HepG2 (cell line): ENCODE measurements around the gene SSNA1. TPM values are rescaled to one million over a fixed set of nuclear protein-coding genes. Genes with fewer than 3 reads are reported as not detected.

Experiments
- BCL6 ChIP-seq: IDR thresholded peaks from 2 replicates; pipeline ENCODE4 v1.6.1; 2016; ENCODE audit warnings: missing genetic modification reagents, missing compliant biosample characterization
- BORCS8-MEF2B ChIP-seq: sonication (generic); formaldehyde crosslinking; IDR thresholded peaks from 2 replicates; pipeline ENCODE4 v1.8.0; 2022; ENCODE audit warnings: mild to moderate bottlenecking, missing genetic modification reagents
- CEBPG ChIP-seq: IDR thresholded peaks from 2 replicates; pipeline ENCODE4 v1.6.1; 2016
- FIP1L1 ChIP-seq: fragments of 200-400 bp; formaldehyde crosslinking; IDR thresholded peaks from 2 replicates; pipeline ENCODE4 v1.6.1; 2018; ENCODE audit warnings: low read depth, mild to moderate bottlenecking, low read length, moderate library complexity, borderline replicate concordance; ENCODE audit not compliant: insufficient read depth
- GATAD1 ChIP-seq: IDR thresholded peaks from 2 replicates; pipeline ENCODE4 v1.6.1; 2016; ENCODE audit warnings: missing genetic modification reagents, missing compliant biosample characterization
- KDM4B ChIP-seq: sonication (generic); formaldehyde crosslinking; IDR thresholded peaks from 2 replicates; pipeline ENCODE4 v1.4.0; 2020; ENCODE audit warnings: missing genetic modification reagents
- KDM5A ChIP-seq: fragments of 200-600 bp; sonication (generic); IDR thresholded peaks from 2 replicates; pipeline ENCODE4 v1.7.0; 2018; ENCODE audit warnings: antibody characterized with exemption, mild to moderate bottlenecking, low read length, borderline replicate concordance
- KLF13 ChIP-seq: sonication (generic); formaldehyde crosslinking; IDR thresholded peaks from 2 replicates; pipeline ENCODE4 v1.4.0; 2020; ENCODE audit warnings: mild to moderate bottlenecking, missing genetic modification reagents
- MEIS1 ChIP-seq: sonication (generic); formaldehyde crosslinking; IDR thresholded peaks from 2 replicates; pipeline ENCODE4 v1.9.0; 2021; ENCODE audit warnings: mild to moderate bottlenecking, missing genetic modification reagents, moderate library complexity, borderline replicate concordance
- NCOR1 ChIP-seq: fragments of 200-600 bp; sonication (generic); IDR thresholded peaks from 2 replicates; pipeline ENCODE4 v1.7.0; 2017; ENCODE audit warnings: antibody characterized with exemption, low read length, borderline replicate concordance
- NR1H2 ChIP-seq: sonication (generic); formaldehyde crosslinking; IDR thresholded peaks from 2 replicates; pipeline ENCODE4 v1.8.1; 2022; ENCODE audit warnings: low read depth, missing genetic modification reagents, borderline replicate concordance
- REL ChIP-seq: sonication (generic); formaldehyde crosslinking; conservative IDR thresholded peaks from 2 replicates; pipeline ENCODE4 v1.8.0; 2022; ENCODE audit warnings: mild to moderate bottlenecking, missing genetic modification reagents, moderate library complexity
- REPIN1 ChIP-seq: sonication (generic); formaldehyde crosslinking; IDR thresholded peaks from 2 replicates; pipeline ENCODE4 v1.8.0; 2022; ENCODE audit warnings: missing genetic modification reagents, low read depth, mild to moderate bottlenecking, borderline replicate concordance
- RFX3 ChIP-seq: IDR thresholded peaks from 2 replicates; pipeline ENCODE4 v1.6.1; 2016; ENCODE audit warnings: missing biosample characterization, missing genetic modification reagents
- SAFB2 ChIP-seq: sonication (generic); formaldehyde crosslinking; IDR thresholded peaks from 2 replicates; pipeline ENCODE4 v1.5.1; 2020; ENCODE audit warnings: missing genetic modification reagents, low read depth, mild to moderate bottlenecking, borderline replicate concordance
- SNAI1 ChIP-seq: sonication (generic); formaldehyde crosslinking; IDR thresholded peaks from 2 replicates; pipeline ENCODE4 v1.5.0; 2020; ENCODE audit warnings: mild to moderate bottlenecking, missing genetic modification reagents, borderline replicate concordance
- TAF1 ChIP-seq: sonication (generic); formaldehyde crosslinking; IDR thresholded peaks from 2 replicates; pipeline ENCODE4 v1.4.0; 2020; ENCODE audit warnings: missing genetic modification reagents
- YY1 ChIP-seq: IDR thresholded peaks from 2 replicates; pipeline ENCODE4 v1.6.1; 2011; ENCODE audit warnings: low read length, low read depth, moderate library complexity, mild to moderate bottlenecking; ENCODE audit not compliant: insufficient read depth, insufficient replicate concordance
- ZNF629 ChIP-seq: sonication (generic); formaldehyde crosslinking; conservative IDR thresholded peaks from 2 replicates; pipeline ENCODE4 v1.5.0; 2020; ENCODE audit warnings: missing genetic modification reagents
- ZNF737 ChIP-seq: sonication (generic); formaldehyde crosslinking; IDR thresholded peaks from 2 replicates; pipeline ENCODE4 v1.5.0; 2020; ENCODE audit warnings: missing genetic modification reagents, mild to moderate bottlenecking, borderline replicate concordance
- ZSCAN30 ChIP-seq: sonication (generic); formaldehyde crosslinking; IDR thresholded peaks from 2 replicates; pipeline ENCODE4 v1.5.0; 2020; ENCODE audit warnings: mild to moderate bottlenecking, missing genetic modification reagents
- polyA plus RNA-seq, 8 experiments: library from polyadenylated mRNA; depleted of rRNA in 3 of 8; stranded (reverse) in 7 of 8; unstranded in 1 of 8; fragments of >200 nt; fragmentation: Illumina TruSeq in 4 of 8; extraction: Trizol in 4 of 8; gene quantifications; 2 replicates each; pipeline versions ENCODE4 v1.2.1 to v1.2.3, GENCODE V29; 2011 to 2016; ENCODE audit warnings: low read depth in 4 of 8, missing spikeins in 1 of 8, mixed read lengths in 1 of 8; ENCODE audit not compliant: insufficient read depth in 1 of 8
- total RNA-seq, 5 experiments: library from RNA; depleted of rRNA; stranded (reverse); fragments of >200 nt; fragmentation: Illumina TruSeq; extraction: Trizol; gene quantifications; 2 replicates each; pipeline ENCODE4 v1.2.3, GENCODE V29; 2016; ENCODE audit warnings: low read depth in 1 of 5
- TF ChIP-seq, protein P1 (sequence below): sonication (generic); formaldehyde crosslinking; IDR thresholded peaks from 2 replicates; pipeline ENCODE4 v1.4.0; 2020; ENCODE audit warnings: missing genetic modification reagents
- TF ChIP-seq, protein P2 (sequence below): sonication (generic); formaldehyde crosslinking; IDR thresholded peaks from 2 replicates; pipeline ENCODE4 v1.4.0; 2020; ENCODE audit warnings: missing genetic modification reagents; ENCODE audit errors: not compliant biosample characterization
- TF ChIP-seq, protein P3 (sequence below): sonication (generic); formaldehyde crosslinking; IDR thresholded peaks from 2 replicates; pipeline ENCODE4 v1.5.0; 2020; ENCODE audit warnings: missing genetic modification reagents

Gene SSNA1
- total and polyA plus RNA-seq, 2 of the 13 experiments (the other 11 are each of a cell fraction or from before 2014, with no cell fraction given) = 35.9 to 49.4 TPM

DNA sequence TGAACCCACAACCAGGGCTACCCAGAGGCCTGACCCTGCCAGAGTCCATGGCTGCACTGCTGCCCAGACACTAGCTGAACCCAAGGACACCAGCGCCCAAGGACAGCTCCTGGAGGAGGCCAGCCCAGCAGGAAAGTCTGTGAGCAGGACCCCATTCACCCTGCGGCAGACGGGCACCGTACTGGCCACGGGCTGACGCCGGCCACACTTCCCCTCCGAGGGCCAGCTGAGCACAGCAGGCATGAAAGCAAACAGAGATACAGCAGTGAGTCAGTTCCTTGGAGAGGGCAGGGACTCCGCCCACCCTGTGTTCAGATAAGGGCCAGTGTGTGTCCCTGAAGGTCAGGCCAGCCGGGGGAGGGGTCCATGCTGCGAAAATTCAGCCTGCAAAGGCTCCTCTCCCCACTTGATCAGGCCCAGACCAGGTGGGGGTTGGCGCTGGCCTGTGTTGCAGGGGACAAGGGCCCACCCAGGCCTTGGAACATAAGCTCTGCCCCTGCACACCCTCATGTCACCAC is 30.3 kb downstream of the SSNA1 start (continued):
- TF ChIP-seq, protein P1, sequence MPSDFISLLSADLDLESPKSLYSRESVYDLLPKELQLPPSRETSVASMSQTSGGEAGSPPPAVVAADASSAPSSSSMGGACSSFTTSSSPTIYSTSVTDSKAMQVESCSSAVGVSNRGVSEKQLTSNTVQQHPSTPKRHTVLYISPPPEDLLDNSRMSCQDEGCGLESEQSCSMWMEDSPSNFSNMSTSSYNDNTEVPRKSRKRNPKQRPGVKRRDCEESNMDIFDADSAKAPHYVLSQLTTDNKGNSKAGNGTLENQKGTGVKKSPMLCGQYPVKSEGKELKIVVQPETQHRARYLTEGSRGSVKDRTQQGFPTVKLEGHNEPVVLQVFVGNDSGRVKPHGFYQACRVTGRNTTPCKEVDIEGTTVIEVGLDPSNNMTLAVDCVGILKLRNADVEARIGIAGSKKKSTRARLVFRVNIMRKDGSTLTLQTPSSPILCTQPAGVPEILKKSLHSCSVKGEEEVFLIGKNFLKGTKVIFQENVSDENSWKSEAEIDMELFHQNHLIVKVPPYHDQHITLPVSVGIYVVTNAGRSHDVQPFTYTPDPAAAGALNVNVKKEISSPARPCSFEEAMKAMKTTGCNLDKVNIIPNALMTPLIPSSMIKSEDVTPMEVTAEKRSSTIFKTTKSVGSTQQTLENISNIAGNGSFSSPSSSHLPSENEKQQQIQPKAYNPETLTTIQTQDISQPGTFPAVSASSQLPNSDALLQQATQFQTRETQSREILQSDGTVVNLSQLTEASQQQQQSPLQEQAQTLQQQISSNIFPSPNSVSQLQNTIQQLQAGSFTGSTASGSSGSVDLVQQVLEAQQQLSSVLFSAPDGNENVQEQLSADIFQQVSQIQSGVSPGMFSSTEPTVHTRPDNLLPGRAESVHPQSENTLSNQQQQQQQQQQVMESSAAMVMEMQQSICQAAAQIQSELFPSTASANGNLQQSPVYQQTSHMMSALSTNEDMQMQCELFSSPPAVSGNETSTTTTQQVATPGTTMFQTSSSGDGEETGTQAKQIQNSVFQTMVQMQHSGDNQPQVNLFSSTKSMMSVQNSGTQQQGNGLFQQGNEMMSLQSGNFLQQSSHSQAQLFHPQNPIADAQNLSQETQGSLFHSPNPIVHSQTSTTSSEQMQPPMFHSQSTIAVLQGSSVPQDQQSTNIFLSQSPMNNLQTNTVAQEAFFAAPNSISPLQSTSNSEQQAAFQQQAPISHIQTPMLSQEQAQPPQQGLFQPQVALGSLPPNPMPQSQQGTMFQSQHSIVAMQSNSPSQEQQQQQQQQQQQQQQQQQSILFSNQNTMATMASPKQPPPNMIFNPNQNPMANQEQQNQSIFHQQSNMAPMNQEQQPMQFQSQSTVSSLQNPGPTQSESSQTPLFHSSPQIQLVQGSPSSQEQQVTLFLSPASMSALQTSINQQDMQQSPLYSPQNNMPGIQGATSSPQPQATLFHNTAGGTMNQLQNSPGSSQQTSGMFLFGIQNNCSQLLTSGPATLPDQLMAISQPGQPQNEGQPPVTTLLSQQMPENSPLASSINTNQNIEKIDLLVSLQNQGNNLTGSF (CRISPR knock-in tag) = no peak
- no peak for TF ChIP-seq YY1
- no peak for TF ChIP-seq NCOR1
- TF ChIP-seq SAFB2 (CRISPR knock-in tag) = no peak
- no peak for TF ChIP-seq ZNF737 (CRISPR knock-in tag)
- TF ChIP-seq BCL6 (CRISPR knock-in tag) = peak; percentile 66
- TF ChIP-seq KLF13 (CRISPR knock-in tag) = no peak
- TF ChIP-seq FIP1L1 = no peak
- TF ChIP-seq ZSCAN30 (CRISPR knock-in tag) = no peak
- no peak for TF ChIP-seq SNAI1 (CRISPR knock-in tag)
- no peak for TF ChIP-seq KDM4B (CRISPR knock-in tag)
- TF ChIP-seq NR1H2 = no peak
- no peak; the same call in 1 of the 2 replicates for TF ChIP-seq REPIN1 (CRISPR knock-in tag)
- TF ChIP-seq MEIS1 (CRISPR knock-in tag) = no peak
- TF ChIP-seq TAF1 = peak; percentile 56
- no peak for TF ChIP-seq KDM5A
- TF ChIP-seq ZNF629 = peak; percentile 26; the same call in 1 of the 2 replicates
- 0 out of 2 replicates have a peak, but pooled peaks have one; percentile 19 for TF ChIP-seq REL (CRISPR knock-in tag)
- no peak; the same call in 1 of the 2 replicates for TF ChIP-seq BORCS8-MEF2B (CRISPR knock-in tag)
- no peak for TF ChIP-seq RFX3 (CRISPR knock-in tag)
- TF ChIP-seq, protein P2, sequence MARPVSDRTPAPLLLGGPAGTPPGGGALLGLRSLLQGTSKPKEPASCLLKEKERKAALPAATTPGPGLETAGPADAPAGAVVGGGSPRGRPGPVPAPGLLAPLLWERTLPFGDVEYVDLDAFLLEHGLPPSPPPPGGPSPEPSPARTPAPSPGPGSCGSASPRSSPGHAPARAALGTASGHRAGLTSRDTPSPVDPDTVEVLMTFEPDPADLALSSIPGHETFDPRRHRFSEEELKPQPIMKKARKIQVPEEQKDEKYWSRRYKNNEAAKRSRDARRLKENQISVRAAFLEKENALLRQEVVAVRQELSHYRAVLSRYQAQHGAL = no peak
- no peak for TF ChIP-seq CEBPG
- TF ChIP-seq, protein P3, sequence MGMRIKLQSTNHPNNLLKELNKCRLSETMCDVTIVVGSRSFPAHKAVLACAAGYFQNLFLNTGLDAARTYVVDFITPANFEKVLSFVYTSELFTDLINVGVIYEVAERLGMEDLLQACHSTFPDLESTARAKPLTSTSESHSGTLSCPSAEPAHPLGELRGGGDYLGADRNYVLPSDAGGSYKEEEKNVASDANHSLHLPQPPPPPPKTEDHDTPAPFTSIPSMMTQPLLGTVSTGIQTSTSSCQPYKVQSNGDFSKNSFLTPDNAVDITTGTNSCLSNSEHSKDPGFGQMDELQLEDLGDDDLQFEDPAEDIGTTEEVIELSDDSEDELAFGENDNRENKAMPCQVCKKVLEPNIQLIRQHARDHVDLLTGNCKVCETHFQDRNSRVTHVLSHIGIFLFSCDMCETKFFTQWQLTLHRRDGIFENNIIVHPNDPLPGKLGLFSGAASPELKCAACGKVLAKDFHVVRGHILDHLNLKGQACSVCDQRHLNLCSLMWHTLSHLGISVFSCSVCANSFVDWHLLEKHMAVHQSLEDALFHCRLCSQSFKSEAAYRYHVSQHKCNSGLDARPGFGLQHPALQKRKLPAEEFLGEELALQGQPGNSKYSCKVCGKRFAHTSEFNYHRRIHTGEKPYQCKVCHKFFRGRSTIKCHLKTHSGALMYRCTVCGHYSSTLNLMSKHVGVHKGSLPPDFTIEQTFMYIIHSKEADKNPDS = no peak
- peak; percentile 75 for TF ChIP-seq GATAD1 (CRISPR knock-in tag)
